ENCODE measurements around the gene NPHP3. TPM values are rescaled to one million over a fixed set of nuclear protein-coding genes. Genes with fewer than 3 reads are reported as not detected.
"Not testable (repeated sequence)": the region's sequence is repeated elsewhere in the genome, so short reads cannot be mapped to it uniquely, and the experiment has no call there.

The NPHP3 gene, protein sequence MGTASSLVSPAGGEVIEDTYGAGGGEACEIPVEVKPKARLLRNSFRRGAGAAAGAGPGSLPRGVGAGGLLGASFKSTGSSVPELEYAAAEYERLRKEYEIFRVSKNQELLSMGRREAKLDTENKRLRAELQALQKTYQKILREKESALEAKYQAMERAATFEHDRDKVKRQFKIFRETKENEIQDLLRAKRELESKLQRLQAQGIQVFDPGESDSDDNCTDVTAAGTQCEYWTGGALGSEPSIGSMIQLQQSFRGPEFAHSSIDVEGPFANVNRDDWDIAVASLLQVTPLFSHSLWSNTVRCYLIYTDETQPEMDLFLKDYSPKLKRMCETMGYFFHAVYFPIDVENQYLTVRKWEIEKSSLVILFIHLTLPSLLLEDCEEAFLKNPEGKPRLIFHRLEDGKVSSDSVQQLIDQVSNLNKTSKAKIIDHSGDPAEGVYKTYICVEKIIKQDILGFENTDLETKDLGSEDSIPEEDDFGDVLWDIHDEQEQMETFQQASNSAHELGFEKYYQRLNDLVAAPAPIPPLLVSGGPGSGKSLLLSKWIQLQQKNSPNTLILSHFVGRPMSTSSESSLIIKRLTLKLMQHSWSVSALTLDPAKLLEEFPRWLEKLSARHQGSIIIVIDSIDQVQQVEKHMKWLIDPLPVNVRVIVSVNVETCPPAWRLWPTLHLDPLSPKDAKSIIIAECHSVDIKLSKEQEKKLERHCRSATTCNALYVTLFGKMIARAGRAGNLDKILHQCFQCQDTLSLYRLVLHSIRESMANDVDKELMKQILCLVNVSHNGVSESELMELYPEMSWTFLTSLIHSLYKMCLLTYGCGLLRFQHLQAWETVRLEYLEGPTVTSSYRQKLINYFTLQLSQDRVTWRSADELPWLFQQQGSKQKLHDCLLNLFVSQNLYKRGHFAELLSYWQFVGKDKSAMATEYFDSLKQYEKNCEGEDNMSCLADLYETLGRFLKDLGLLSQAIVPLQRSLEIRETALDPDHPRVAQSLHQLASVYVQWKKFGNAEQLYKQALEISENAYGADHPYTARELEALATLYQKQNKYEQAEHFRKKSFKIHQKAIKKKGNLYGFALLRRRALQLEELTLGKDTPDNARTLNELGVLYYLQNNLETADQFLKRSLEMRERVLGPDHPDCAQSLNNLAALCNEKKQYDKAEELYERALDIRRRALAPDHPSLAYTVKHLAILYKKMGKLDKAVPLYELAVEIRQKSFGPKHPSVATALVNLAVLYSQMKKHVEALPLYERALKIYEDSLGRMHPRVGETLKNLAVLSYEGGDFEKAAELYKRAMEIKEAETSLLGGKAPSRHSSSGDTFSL (N-terminal part only)
- total RNA-seq, result 10.1 TPM

DNA sequence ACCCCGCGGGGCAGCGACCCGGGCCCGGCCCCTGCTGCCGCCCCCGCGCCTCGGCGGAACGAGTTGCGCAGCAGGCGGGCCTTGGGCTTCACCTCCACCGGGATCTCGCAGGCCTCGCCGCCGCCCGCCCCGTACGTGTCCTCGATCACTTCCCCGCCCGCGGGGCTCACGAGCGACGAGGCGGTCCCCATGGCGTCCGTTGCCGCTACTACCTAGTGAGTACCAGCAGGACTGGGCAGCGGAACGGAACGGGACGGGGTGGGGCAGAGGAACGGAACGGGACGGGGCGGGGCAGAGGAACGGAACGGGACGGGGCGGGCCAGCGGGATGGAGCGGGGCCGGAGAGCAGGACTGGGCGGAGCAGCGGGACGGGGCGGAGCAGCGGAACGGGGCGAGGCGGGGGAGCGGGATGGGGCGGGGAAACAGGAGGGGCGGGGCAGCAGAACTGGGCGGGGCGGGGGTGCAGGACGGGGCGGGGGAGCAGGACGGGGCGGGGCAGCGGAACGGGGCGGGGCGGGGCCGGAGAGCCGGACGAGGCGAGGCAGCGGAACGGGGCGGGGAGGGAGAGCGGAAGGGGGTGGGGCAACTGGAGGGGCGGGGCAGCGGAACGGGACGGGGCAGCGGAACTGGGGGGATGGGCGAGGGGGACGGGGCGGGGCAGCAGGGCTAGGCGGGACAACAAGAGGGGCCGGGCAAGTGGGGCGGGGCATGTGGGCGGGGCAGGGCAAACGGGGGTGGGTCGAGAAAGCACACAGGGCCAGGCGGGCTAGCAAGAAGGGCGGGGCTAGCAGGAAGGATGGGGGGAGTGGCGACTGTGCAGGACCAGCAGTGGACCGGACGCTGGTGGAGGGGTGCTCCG is at the start of gene NPHP3:
NPHP3 (minus strand) TSS at position 245 of the 859 bp plus-strand sequence; CDS start at position 191, 54 bp downstream.
- ATAC-seq, result peak; percentile 94

DNA sequence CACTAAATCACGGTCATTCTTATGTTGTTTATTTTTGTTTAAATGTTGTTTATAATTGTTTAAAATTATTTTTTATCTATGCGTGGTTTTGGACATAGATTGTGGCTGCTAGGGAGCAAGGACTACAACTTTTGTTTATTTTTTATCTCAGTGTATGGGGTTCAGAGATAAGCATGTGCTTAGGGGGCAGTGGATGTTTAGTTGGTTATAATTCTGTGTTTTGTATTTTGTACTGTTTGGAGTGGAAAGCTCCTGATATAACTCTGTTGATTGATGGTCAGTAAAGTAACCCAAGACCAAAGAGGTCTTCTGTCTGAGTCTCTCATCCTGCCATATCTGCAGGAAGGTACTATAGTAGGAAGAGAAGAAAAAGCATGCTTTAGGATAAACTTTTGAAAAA is 36.5 kb upstream of the NPHP3 start:
- no peak for ATAC-seq

DNA sequence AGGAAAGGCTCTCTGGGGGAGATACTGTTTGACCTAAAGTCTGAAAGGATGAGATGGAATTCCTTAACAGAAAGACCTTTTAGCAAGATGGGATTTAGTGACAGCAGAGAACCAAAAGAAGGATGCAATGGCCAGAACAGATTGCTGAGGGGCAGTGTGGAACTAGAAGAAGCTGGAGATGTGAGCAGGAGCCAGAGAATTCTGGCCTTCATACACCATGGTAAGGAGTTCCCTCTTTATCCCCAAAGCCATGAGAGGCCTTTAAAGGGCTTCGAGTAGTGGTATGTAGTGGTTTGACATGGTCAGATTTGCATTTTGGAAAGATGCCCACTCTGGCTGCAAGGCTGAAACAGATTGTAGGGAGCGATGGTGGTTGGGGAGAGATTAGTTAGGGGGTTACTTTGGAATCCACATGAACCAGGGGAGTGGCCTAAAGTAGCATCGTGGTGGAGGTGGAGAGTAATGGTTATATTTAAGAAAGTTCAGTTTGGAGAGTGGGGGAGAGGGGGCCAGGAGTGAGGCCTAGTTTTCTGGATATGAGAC is 34.0 kb upstream of the NPHP3 start:
- no peak for ATAC-seq

DNA sequence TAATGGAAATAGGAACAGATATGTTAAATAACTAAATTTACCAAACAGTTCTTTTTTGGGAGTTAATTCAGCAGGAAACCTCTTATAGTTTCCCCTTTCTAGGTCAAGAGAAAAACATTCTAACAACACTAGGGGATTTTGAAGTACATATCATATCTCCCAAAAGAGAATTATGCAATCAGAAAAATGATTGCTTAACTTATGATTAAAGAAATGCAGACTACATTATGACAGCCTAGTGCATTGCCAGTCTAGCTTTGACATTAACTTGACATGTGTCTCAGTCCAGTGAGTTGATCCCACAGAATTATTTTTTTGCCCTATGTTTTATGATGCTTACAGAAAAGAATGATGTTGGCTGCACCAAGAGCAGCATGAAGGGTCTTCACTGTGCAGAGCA is 31.7 kb upstream of the NPHP3 start:
- no peak for ATAC-seq

DNA sequence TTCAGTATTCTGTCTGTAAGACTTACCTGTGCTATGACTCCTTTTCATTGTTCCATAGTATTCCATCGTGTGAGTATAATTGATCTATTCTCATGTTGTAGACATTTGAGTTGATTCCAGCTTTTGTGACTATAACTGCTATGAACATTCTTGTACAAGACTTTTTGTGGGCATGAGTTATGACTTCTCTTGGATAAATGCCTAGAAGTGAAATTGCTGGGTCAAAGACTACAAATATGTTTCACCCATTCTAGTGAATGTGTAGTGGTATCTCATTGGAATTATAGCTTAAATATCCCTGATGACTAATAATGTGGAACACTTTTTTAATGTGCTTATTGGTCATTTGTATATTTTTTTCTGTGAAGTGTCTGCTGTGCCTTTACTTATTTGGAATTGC is 27.6 kb upstream of the NPHP3 start:
- no peak for ATAC-seq

DNA sequence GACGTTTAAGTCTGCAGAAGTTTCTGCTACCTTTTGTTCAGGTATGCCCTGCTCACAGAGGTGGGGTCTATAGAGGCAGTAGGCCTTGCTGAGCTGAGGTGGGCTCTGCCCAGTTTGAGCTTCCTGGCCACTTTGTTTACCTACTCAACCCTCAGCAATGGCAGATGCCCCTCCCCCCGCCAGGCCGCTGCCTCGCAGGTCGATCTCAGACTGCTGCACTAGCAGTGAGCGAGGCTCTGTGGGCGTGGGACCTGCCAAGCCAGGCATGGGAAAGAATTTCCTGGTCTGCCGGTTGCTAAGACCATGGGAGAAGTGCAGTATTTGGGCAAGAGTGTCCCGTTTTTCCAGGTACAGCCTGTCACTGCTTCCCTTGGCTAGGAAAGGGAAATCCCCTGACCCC is 24.5 kb upstream of the NPHP3 start:
- ATAC-seq, result not testable (repeated sequence)

DNA sequence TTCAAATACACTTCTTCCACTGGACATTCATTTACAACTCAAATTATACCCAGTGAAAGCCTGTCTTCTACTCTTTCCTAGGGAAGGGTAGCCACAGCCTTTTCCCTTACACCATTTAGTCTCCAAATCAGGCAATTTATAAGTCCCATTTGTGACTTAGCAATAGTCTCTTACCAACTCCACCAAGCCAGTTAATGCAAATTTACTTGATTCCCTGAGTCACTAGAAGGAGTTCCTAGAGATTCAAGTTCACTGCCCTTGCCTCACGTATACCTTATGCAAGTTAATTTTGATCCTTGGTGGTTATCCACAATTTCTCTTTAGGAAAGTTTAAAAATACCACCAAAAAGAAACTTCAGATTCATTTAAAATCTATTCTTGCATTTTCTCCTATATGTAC is 16.1 kb upstream of the NPHP3 start:
- no peak for ATAC-seq

DNA sequence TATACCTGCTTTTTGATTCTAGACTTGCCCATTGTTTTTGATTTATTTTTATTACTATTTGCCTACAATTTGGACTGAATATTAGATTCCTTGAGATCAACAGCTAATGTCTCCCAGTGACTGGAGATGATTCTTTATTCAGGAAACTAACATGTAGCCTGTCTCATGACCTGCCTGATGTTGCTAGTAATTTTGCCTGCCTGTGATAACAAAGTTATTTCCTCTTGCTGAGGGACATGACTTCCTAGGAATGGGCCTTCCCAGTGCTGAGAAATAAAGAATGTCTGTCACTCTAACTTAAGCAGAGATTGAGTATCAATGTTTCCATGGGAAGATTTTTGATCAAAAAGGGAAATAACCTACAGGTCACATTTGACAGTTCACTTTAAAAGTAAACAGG is 13.4 kb upstream of the NPHP3 start:
- ATAC-seq, result no peak

DNA sequence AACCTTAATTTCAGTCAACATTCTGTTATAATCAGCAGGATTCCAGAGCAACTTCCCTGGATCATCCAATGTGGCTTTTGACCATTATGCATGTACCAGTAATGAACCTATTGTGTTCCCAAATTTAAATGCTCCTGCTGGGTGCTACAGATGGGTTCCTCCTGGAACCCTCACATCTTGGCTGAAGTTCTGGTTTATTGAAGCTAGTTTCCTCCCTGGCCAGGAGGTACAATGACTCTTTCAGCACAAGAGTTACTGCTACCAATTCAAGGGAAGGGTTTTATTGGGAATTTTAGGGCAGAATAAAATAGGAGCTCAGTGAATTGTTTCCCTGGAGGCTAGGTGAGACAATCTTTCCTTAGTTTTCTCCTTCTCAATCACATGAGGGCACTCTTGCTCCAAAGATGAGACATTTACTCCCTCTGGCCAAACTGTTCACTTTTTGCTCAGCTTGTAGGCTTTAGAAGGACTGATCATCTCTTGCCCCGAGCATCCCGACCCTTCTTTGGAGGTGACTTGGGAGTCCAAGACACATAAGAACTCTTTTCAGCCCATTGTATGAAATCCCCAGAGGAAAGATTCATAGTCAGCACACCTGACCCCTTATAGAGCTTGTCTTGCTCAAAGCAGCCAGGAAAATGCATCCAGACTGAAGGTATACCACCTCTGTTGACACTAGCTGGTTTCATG is 8.8 kb upstream of the NPHP3 start:
- peak; percentile 50 for ATAC-seq

DNA sequence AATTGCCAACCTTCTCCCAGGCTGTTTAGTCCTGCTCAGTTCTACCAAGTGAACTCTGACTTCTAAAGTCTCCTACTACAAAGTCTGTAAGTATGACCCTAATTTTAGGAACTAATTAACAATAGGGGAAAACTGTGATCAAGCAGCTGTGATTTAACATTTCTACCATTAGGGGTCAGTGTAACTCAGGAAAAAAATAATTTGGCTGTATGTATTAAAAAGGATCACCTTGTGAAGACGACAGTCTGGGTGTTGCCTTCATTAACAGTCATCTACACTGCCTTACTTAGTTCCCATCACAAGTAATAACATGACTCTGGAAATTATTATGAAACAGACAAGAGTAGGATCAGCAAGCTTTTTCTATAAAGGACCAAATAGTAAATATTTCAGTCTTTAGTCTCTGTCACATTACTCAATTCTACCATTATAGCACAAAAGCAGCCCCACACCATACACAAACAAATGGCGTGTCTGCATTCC is 4.2 kb upstream of the NPHP3 start:
- no peak for ATAC-seq

DNA sequence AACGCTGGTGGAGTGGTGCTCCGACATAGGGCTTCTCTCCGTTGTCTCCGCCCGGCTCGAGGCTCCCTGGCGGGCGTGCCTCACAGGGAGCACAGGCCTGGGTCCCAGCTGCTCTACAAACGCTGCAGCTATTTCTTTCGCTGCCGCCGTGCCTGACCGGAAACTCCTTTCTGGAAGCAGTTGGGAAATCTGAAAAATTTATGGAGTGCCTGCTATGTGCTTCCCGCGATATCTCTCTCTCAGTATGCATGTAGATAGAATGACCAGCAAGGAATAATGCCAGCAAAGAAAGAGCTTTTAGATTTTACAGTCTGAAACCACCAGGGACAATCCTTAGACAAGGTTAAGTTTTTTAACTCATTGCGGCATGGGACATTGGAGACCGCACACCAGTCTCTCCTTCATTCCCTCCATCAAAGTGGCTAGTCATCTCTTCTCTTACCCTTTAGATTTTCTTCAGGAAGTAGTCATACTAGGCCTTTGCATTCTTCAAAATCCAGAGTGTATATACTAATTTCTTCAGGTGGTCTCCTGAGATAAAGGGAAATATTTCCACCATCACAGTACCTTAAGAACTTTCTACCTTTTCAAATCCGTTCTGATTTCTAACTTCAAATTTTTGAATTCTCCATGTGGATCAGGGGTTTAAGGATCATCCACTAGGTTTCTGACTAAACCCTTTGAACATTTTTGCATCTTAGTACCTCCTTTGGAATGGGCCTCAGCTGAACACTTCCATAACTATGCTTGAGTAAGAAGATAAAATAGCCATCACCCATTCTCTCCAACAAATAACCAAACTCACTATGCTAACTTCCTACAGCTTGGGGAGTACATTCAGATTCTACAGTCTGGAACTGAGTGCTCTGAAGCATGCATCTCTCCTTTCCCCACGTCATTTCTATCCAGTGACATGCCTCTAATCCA is 1.1 kb upstream of the NPHP3 start:
- no peak for ATAC-seq

DNA sequence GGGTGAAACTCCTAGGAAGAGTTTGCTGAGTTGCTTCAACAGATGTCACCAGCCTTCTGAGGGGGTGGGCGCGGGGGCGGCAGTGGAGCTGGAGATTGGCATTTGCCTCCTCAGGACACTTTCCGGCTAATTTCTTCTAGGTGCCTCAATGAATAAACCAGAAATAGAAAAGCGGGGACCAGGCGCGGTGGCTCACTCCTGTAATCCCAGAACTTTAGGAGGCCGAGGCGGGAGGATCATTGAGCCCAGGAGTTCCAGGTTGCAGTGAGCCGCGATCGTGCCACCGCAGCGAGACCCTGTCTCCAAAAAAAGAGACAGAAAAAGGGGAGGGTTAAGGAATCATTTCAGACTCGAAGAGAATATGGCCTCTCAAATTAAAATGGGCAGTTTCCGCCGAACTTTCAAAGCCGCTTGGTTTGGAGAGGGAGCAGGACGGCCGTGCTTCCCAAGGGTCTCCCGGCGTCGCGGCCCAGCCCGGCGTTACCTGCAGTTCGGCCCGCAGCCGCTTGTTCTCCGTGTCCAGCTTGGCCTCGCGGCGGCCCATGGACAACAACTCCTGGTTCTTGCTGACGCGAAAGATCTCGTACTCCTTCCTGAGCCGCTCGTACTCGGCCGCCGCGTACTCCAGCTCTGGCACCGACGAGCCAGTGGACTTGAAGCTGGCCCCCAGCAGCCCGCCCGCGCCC is 587 bp downstream of the NPHP3 start:
- ATAC-seq, result peak; percentile 21

DNA sequence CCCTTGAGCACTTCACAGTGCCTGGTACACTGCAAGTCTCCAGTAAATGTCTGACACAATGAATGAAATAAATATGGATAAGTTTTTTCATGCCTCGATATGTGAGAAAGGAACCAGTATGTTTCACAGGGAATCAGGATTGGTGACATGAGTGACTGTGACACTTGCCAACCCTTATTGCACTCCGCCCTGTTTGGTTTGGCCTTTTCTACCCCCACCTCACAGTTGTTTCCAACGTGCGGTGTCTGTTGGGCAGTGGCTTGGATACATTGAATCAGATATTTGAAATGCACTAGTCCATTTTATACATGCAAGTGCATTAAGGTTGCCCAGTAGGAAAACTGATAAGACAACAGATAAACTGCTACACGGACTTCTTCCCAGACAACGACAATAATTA is 2.0 kb downstream of the NPHP3 start:
- ATAC-seq, result no peak

DNA sequence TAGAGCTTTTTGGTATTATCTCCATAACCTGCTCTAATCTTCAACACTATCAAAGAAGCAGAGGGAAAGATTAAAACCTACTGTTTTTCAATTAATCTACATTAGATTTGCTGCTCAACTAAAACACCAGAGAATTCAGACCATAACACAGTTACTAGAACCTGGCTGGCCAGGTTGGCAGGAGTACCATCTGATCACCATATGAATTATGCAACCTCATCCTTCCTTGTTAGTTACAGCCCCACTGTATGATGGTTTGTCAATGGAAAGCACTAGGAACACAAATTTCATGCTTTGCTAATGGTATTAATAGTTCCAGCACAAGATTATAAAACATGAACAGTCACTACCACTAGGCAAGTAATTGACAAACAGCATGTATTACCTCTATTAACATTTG is 5.8 kb downstream of the NPHP3 start:
- ATAC-seq, result no peak

DNA sequence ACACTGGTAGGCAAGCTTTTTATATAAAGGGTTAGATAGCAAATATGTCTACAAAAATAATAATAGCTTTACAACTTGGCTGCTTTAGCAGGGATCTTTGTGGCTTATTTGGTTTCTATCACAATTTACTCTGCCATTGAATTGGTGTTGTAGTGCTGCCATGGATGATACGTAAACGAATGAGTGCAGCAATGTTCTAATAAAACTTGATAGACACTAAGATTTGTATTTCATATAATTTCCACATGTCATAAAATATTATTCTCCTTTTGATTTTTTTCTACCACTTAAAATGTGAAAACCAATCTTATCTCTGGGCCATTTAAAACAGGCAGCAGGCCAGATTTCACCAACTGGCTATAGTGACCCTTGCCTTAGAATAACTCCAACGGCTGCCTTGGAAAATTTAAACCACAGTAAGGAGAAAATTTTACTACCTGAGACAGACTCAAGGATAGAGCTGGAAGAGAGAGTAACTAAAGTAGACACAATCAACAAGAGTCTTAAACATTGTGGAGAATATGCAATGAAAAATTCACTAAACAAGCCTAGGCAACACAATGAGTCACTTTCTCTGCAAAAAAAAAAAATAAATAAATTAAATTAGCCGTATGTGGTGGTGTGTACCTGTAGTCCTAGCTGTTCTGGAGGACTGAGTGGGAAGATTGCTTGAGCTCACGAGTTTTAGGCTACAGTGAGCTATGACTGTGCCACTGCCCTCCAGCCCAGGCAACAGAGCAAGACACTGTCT is 8.1 kb downstream of the NPHP3 start:
- ATAC-seq, result no peak

DNA sequence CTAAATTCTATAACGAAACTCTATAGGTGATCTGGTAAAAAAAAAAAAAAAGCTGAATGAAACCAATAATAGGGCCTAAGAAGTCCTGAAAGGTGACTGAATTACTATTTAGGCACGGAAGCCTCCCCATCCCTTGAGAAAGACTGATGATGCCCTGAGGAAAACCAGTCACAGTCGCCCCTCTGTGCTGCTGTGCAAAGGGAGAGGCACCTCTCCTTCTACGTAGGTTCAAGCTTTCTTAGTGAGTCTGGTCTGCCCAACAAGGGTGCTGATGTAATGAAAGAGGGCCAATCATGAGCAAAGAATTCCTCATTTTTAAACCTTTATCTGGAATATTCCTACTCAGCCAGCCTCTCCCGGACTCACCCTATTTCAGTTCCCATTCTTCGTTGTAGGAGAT is 11.9 kb downstream of the NPHP3 start:
- ATAC-seq, result no peak

DNA sequence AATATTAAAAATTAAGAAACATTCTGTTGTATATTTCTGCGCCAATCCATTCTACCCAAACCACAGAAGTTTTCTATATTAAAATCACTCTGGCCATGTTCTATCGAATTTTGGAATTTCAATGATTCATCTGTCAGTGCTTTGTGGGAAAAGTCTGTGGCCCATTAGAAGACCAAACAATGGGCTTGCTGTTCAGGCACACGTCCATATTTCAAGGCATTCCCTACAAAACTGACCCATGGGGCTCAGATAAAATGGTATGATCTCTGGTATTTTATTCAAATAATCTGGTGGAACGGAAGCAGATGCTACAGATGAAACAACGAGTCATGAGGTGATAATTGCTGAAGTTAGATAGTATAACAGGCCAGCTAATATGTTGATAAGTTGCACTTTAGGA is 12.4 kb downstream of the NPHP3 start:
- no peak for ATAC-seq

DNA sequence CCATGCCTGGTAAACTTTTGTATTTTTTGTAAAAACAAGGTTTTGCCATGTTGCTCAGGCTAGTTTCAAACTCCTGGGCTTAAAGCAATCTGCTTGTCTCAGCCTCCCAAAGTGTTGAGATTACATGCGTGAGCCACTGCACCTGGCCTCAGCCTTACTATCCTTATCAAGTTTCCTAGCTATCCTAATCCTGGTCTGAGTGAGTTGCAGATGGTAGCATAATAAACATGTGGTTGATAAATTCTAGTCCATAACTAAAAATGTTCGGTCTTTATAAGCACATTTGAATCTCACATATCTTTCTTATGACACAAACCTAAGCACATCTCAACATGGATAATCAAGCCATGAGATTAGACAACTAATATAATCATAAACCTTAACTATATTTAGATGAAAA is 18.5 kb downstream of the NPHP3 start:
- no peak for ATAC-seq
